NCI-H1436 treated with DMSO at 0.1 percent for 48 hours (cell line): ENCODE data around the gene TRPM1.

Experiments used
- DNase-seq: peaks from one replicate; lab custom pipeline; 2025; lab: John Stamatoyannopoulos, UW

Gene TRPM1

GRCh38 chr15:31049111-31049510 lies 52.4 kb downstream of the TRPM1 start:
- DNase-seq = no peak

- DNase-seq = no peak
These were observed 54.1 kb downstream of the TRPM1 start for GRCh38 chr15:31047437-31047836.

- no peak for DNase-seq
These were observed 54.7 kb downstream of the TRPM1 start for GRCh38 chr15:31046759-31047359.

- DNase-seq = no peak
These were observed 55.9 kb downstream of the TRPM1 start for GRCh38 chr15:31045606-31046005.

- no peak for DNase-seq
These were observed 58.8 kb downstream of the TRPM1 start for GRCh38 chr15:31042751-31043150.

GRCh38 chr15:31041610-31042009 lies 59.9 kb downstream of the TRPM1 start:
- DNase-seq = no peak

- DNase-seq = no peak
These were observed 60.9 kb downstream of the TRPM1 start for GRCh38 chr15:31040611-31041010.

GRCh38 chr15:31039961-31040360 lies 61.6 kb downstream of the TRPM1 start:
- DNase-seq = no peak

- no peak for DNase-seq
These were observed 63.6 kb downstream of the TRPM1 start for GRCh38 chr15:31037731-31038477.

GRCh38 chr15:31036783-31037182 lies 64.7 kb downstream of the TRPM1 start:
- DNase-seq = no peak

- DNase-seq = no peak
These were observed 65.9 kb downstream of the TRPM1 start for GRCh38 chr15:31035610-31036009.

GRCh38 chr15:31034152-31034551 lies 67.4 kb downstream of the TRPM1 start:
- no peak for DNase-seq

- DNase-seq = no peak
These were observed 68.6 kb downstream of the TRPM1 start for GRCh38 chr15:31032961-31033371.

GRCh38 chr15:31031471-31032067 lies 70.0 kb downstream of the TRPM1 start:
- no peak for DNase-seq

- no peak for DNase-seq
These were observed 73.5 kb downstream of the TRPM1 start for GRCh38 chr15:31027910-31028578.

GRCh38 chr15:31025996-31026395 lies 75.5 kb downstream of the TRPM1 start:
- DNase-seq = no peak

- DNase-seq = no peak
These were observed 76.5 kb downstream of the TRPM1 start for GRCh38 chr15:31024979-31025378.

GRCh38 chr15:31024330-31024729 lies 77.2 kb downstream of the TRPM1 start:
- DNase-seq = no peak

GRCh38 chr15:31023841-31024240 lies 77.7 kb downstream of the TRPM1 start:
- no peak for DNase-seq

GRCh38 chr15:31021067-31021665 lies 80.4 kb downstream of the TRPM1 start:
- no peak for DNase-seq

GRCh38 chr15:31020542-31020941 lies 81.0 kb downstream of the TRPM1 start:
- DNase-seq = no peak

GRCh38 chr15:31019986-31020385 lies 81.5 kb downstream of the TRPM1 start:
- no peak for DNase-seq
